Activated gamma-delta T cell treated with Interleukin-2 at 50 U/mL for 16 hours (primary cell): ENCODE results near the gene RHOU.

Source experiments
- DNase-seq: peaks from one replicate; pipeline ENCODE4 v3.0.0-alpha.2; 2020

Gene RHOU

GRCh38 chr1:228786361-228787129 lies 51.3 kb downstream of the RHOU start:
- no peak for DNase-seq

GRCh38 chr1:228791791-228792190 lies 56.5 kb downstream of the RHOU start:
- DNase-seq, result no peak

- DNase-seq, result no peak
Observed at GRCh38 chr1:228792601-228793000, 57.3 kb downstream of the RHOU start.

- peak; percentile 29 for DNase-seq
Observed at GRCh38 chr1:228793032-228793431, 57.8 kb downstream of the RHOU start.

- no peak for DNase-seq
Observed at GRCh38 chr1:228794173-228794572, 58.9 kb downstream of the RHOU start.

GRCh38 chr1:228794810-228795209 lies 59.5 kb downstream of the RHOU start:
- DNase-seq, result no peak

GRCh38 chr1:228795596-228795995 lies 60.3 kb downstream of the RHOU start:
- no peak for DNase-seq
